Neural progenitor cell (in vitro differentiated cells): ENCODE results near the gene MVB12B. TPM values are rescaled to one million over a fixed set of nuclear protein-coding genes. Genes with fewer than 3 reads are reported as not detected.

Source experiments
- DNase-seq: peaks from one replicate; pipeline ENCODE4 v3.0.0-alpha.2; 2016; ENCODE audit warnings: low spot score
- H2AFZ ChIP-seq: fragments of 200-600 bp; sonication (generic); replicated peaks from 2 replicates; pipeline ENCODE4 v1.6.1; 2016; ENCODE audit warnings: antibody characterized with exemption
- H3F3A ChIP-seq: fragments of 200-600 bp; sonication (generic); 2 replicates; pipeline ENCODE4 v1.6.1; 2016; ENCODE audit warnings: antibody characterized with exemption, low read depth
- H3K27ac ChIP-seq: fragments of 200-600 bp; sonication (generic); 2 replicates; pipeline ENCODE4 v1.5.1; 2016; ENCODE audit warnings: mild to moderate bottlenecking
- H3K27me3 ChIP-seq: fragments of 200-600 bp; sonication (generic); 2 replicates; pipeline ENCODE4 v1.6.1; 2016; ENCODE audit warnings: mild to moderate bottlenecking, moderate library complexity
- H3K36me3 ChIP-seq: fragments of 200-600 bp; sonication (generic); 2 replicates; pipeline ENCODE4 v1.5.1; 2016
- H3K4me1 ChIP-seq: fragments of 200-600 bp; sonication (generic); 2 replicates; pipeline ENCODE4 v1.6.1; 2016; ENCODE audit warnings: mixed run types
- H3K4me2 ChIP-seq: fragments of 200-600 bp; sonication (generic); 2 replicates; pipeline ENCODE4 v1.6.1; 2016
- H3K4me3 ChIP-seq: fragments of 200-600 bp; sonication (generic); 2 replicates; pipeline ENCODE4 v1.5.1; 2016
- H3K79me2 ChIP-seq: fragments of 200-600 bp; sonication (generic); 2 replicates; pipeline ENCODE4 v1.6.1; 2016; ENCODE audit warnings: low read depth
- H3K9ac ChIP-seq: fragments of 200-600 bp; sonication (generic); 2 replicates; pipeline ENCODE4 v1.6.1; 2016
- H3K9me3 ChIP-seq: fragments of 200-600 bp; sonication (generic); 2 replicates; pipeline ENCODE4 v1.5.1; 2016; ENCODE audit warnings: low read depth
- H4K20me1 ChIP-seq: fragments of 200-600 bp; sonication (generic); 2 replicates; pipeline ENCODE4 v1.6.1; 2016; ENCODE audit warnings: low read depth
- H3K27ac Mint-ChIP-seq: 3 replicates; pipeline ENCODE4 v1.8.0; 2021; ENCODE audit warnings: mixed read lengths
- H3K27me3 Mint-ChIP-seq: 2 replicates; pipeline ENCODE4 v1.8.0; 2022; ENCODE audit warnings: low read depth, mild to moderate bottlenecking, inconsistent platforms, moderate library complexity, mixed read lengths; ENCODE audit not compliant: insufficient read depth
- H3K36me3 Mint-ChIP-seq: 3 replicates; pipeline ENCODE4 v1.8.0; 2021; ENCODE audit warnings: mixed read lengths
- H3K4me1 Mint-ChIP-seq: 3 replicates; pipeline ENCODE4 v1.8.0; 2021; ENCODE audit warnings: mixed read lengths
- H3K4me3 Mint-ChIP-seq: 3 replicates; pipeline ENCODE4 v1.8.0; 2021; ENCODE audit warnings: mild to moderate bottlenecking, moderate library complexity, mixed read lengths
- H3K9me3 Mint-ChIP-seq: 3 replicates; pipeline ENCODE4 v1.8.0; 2020; ENCODE audit warnings: mixed read lengths
- CTCF ChIP-seq: fragments of 200-600 bp; sonication (generic); IDR thresholded peaks from 2 replicates; pipeline ENCODE4 v1.5.1; 2017; ENCODE audit warnings: antibody characterized with exemption, mild to moderate bottlenecking
- EZH2 ChIP-seq: fragments of 200-600 bp; sonication (generic); IDR thresholded peaks from 2 replicates; pipeline ENCODE4 v1.6.1; 2017; ENCODE audit warnings: antibody characterized with exemption, mild to moderate bottlenecking, moderate library complexity
- EZH2phosphoT487 ChIP-seq: fragments of 200-600 bp; sonication (generic); IDR thresholded peaks from 2 replicates; pipeline ENCODE4 v1.6.1; 2017; ENCODE audit warnings: antibody characterized with exemption
- total RNA-seq: library from RNA; depleted of rRNA; stranded (reverse); fragments of >200 nt; gene quantifications from 2 replicates; pipeline ENCODE4 v1.2.3, GENCODE V29; 2015; ENCODE audit warnings: low replicate concordance

MVB12B gene
- total RNA-seq, 1 donor from 2014 or later, result 16.1 TPM

DNA sequence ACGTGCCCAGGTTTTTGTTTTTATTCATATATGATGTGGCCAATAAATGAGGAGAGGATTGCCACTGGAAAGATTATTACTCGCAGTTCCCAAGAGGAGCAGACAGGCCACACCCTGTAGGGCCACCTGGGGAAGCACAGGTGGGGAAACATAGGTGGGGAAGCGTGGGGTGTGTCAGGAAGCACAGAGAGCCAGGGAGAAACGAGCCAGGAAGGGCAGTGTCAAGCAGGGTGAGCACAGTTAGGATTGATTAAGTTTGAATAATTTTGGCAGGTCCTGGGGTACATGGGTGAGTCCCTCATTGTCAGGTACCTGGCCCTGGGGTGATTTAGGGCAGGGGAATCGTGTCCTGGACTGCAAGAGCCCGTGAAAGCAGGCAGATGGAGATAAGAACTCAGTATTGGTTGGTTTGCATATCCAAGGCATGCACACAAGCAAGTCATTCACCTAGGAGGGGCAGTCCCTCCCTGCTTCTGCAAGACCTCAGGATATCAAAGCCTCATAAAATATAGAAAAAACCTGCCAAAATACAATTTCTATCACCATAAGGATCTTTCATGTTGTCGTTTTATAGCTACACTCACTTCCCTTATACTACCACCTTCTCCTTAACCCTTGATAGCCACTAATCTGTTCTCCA is 22.4 kb downstream of the MVB12B start:
- Histone ChIP-seq H3K4me2 (no peak overlapping the region), H3K4me1 (peaks cover 40% of the 10 kb centered on the region), H4K20me1 (no peaks in the 10 kb centered on the region), H3K36me3 (peaks cover 12% of the 10 kb centered on the region), H3K9ac (no peak overlapping the region), H3K9me3 (peaks cover 4% of the 10 kb centered on the region), H3K4me3 (no peak overlapping the region), H3K79me2 (peaks cover 21% of the 10 kb centered on the region), H3K27me3 (no peaks in the 10 kb centered on the region), H2AFZ (no peak overlapping the region), H3K27ac (peak overlapping the region; percentile 88), H3F3A (peaks cover 33% of the 10 kb centered on the region)
- Mint-ChIP-seq H3K4me3 (no peak overlapping the region), H3K27me3 (peaks cover 2% of the 10 kb centered on the region), H3K9me3 (peaks cover 15% of the 10 kb centered on the region), H3K4me1 (peaks cover 26% of the 10 kb centered on the region), H3K27ac (no peak overlapping the region), H3K36me3 (peaks cover 48% of the 10 kb centered on the region)
- TF ChIP-seq CTCF, result no peak
- no peak for TF ChIP-seq EZH2
- DNase-seq, result no peak

DNA sequence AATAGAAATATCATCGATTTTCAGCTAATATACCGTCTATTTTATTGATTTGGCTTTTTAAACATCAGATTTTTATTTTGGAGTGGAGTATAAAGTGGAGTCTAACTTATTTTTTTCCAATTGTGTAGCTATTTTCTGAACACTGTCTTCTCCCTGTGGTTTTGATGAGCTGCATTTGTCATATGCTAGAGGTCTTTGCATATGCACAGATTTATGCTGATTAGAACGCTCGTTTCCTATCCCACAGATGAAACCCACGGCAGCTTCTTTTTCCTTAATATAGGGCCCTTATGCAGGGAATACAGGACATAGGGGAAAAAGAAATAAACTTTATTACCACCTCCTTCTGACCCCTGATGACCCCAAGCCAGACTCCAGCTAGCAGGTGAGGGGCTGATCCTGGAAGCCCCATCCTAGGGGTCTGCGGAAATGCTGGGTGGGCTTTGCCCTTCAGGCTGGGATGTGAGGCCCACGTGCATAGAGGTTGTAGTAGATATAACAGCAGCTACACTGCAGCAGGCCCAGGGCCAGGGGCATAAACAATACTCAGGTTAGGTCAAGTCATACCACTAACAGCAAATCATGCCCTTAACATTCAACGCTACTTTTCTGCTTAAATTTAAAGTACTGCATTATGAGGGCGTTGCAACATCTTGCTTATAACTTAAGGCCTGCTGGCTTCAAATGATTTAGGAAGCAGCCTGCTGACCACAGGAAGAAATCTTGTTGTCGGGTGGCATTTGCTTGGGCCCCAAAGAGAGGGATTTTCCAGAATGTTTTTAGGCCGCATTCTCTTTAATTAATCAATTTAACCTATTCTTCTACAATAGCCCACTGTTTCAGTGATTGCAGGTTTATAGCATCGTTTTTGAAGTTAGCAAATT is 28.5 kb downstream of the MVB12B start:
- TF ChIP-seq CTCF (no peak), EZH2 (no peak), EZH2phosphoT487 (no peak)
- Histone ChIP-seq H3K4me1 (peaks cover 11% of the 10 kb centered on the region), H3K27me3 (no peaks in the 10 kb centered on the region), H4K20me1 (no peaks in the 10 kb centered on the region), H3K36me3 (peaks cover 19% of the 10 kb centered on the region), H3K79me2 (peaks cover 47% of the 10 kb centered on the region), H3K9ac (no peak overlapping the region), H3F3A (no peaks in the 10 kb centered on the region), H3K4me2 (no peak overlapping the region), H3K27ac (no peak overlapping the region), H3K9me3 (peaks cover 12% of the 10 kb centered on the region), H2AFZ (no peak overlapping the region), H3K4me3 (no peak overlapping the region)
- H3K27ac Mint-ChIP-seq, result no peak overlapping the region
- no peak overlapping the region for H3K4me3 Mint-ChIP-seq
- H3K27me3 Mint-ChIP-seq, result no peaks in the 10 kb centered on the region
- DNase-seq, result no peak
- H3K9me3 Mint-ChIP-seq, result peaks cover 35% of the 10 kb centered on the region
- peaks cover 34% of the 10 kb centered on the region for H3K36me3 Mint-ChIP-seq
- no peaks in the 10 kb centered on the region for H3K4me1 Mint-ChIP-seq

DNA sequence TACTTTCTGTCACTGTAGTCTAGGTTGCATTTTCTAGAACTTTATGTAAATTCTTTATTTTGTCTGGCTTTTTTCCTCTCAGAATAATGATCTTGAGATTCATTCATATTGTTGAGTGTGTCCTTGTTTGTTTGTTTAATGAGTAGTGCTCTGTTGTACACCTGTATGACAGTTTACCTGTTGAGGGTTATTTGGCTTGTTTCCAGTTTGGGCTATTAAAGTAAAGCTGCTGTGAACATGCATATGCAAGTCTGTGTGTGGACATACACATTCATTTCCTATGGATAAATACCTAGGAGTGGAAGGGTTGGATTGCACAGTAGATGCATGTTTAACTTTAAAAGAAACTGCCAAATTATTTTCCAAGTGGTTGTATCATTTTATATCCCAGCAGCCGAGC is 30.4 kb downstream of the MVB12B start:
- DNase-seq, result no peak
- Histone ChIP-seq H3K4me1 (peaks cover 10% of the 10 kb centered on the region), H3K27me3 (no peaks in the 10 kb centered on the region), H3K79me2 (peaks cover 51% of the 10 kb centered on the region), H3K4me2 (no peak overlapping the region), H3F3A (no peaks in the 10 kb centered on the region), H3K27ac (no peak overlapping the region), H2AFZ (no peak overlapping the region), H3K9ac (no peak overlapping the region), H3K9me3 (peaks cover 21% of the 10 kb centered on the region), H4K20me1 (no peaks in the 10 kb centered on the region), H3K4me3 (no peak overlapping the region), H3K36me3 (peaks cover 21% of the 10 kb centered on the region)
- TF ChIP-seq EZH2phosphoT487 (no peak), EZH2 (no peak), CTCF (no peak)
- Mint-ChIP-seq H3K9me3 (peaks cover 36% of the 10 kb centered on the region), H3K4me3 (no peak overlapping the region), H3K4me1 (no peaks in the 10 kb centered on the region), H3K36me3 (peaks cover 38% of the 10 kb centered on the region), H3K27ac (no peak overlapping the region), H3K27me3 (no peaks in the 10 kb centered on the region)
